NAMALWA (cell line): ENCODE results near the gene ARID2.

Experiments used
- DNase-seq: peaks from one replicate; pipeline ENCODE4 v3.0.0-alpha.2; 2015; ENCODE audit warnings: low spot score

ARID2 gene

DNA sequence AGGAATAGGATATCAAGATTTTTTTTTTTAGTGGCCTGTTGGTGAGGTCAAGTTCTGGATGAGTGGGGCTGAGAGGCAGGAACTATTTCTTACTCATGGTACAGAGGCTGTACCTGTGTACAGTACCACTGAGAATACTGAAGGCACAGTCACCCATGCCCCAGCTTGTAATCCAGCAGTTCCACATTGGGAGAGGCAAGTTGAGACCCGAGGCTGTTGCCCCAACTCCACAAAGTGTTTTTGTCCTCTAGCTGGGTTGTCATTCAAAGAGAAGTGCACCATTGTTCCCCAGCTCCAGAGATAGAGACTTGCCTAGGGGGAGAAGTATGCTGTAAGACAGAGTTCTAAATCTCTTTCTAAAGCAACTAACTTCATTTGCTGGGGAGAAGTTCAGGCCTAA is 38.7 kb downstream of the ARID2 start:
- DNase-seq: no peak

DNA sequence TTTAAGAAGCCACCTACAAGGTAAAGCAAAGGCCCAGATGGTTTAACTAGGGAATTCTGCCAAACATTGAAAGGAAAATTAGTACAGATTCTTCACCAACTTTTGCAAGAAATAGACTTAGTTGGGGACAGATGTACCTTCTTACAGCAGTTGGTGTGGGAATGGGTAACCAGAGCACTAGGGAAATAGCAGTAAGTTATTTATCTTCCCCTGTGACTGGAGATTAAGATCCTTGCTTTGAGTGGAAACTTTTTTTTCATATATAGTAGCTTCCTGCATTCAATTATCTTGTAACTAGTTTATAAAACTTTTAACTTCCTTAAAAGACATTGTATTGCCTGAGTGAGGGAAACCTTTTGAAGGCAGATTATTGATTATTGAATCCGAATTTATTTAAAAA is 44.2 kb downstream of the ARID2 start:
- DNase-seq: no peak

DNA sequence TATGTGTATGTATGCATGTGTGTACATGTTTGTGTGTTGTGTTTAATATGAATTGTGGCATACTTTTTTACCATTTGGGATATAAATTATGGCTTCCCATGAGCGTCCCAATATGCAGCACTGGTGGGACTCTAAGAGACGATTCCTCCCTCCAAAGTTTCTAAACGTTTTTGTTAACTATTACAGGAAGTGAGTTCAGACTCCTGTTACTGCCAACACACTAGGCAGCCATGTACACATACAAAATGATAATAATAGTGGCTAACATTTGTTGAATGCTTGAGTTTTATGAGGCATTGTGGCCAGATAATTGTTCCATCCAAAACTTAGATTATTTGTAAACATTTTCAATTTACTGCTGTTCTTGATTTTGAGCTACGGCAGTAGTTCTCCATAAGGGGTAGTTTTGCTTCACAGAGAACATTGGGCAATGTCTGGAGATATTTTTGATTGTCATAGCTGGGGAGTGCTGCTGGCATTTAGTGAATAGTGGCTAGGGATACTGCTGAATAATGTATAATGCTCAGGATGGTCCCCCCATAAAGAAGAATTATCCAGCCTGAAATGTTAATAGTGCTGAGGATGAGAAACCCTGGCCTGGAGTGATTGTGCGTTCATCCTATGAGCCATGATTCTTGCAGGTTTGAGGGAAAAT is 45.1 kb downstream of the ARID2 start:
- no peak for DNase-seq

DNA sequence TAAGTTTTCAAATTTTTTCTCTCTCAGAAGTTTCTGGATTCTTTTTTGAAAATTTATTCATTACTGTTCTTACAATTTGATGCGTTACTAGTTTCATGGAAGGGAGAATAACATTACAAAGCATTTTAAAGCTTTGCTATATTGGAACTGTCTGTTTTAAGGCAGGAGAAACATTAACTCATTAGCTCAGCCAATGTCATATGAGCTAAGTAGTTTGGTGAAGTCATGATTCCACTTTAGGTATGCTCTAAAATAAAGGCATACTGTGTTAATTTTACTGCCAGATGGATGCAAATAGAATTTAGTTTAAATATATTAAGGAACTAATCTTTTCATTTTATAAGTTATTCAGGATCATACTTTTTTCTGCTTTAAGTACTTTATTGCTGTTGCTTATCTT is 46.0 kb downstream of the ARID2 start:
- no peak for DNase-seq

DNA sequence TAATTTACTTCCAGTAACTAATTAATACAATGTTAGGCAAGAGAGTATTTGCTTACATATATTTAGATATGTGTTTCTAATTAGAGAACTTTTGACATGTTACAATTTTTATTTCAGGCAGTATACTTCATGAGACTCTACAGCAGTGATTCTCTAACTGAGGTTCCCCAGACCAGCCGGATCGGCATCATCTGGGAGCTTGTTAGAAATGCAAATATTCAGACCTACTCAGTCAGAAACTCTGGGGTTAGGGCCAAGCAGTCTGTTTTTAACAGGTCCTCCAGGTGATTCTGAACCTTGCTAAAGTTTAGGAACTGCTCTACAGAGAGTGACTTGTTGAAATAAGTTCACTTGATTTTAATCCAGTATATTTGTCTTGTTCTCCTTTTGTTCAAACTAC is 46.5 kb downstream of the ARID2 start:
- DNase-seq: peak; percentile 19

DNA sequence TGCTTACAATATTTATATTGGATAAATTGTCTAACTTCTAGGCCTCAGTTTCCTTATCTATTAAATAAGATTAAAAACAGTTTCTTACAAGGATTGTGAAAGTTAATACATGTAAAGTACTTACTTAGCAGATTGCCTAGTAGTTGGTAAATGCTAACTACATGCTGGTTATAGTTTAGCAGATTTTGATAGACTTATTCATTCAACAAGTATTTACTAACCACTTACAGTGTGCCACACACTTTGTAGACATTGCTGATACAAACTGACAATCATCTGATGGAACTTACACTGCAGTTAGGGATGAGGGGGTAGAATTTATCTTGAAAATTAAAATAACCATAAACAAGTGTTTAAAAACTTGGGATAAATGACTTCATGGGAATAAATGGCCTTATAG is 50.4 kb downstream of the ARID2 start:
- DNase-seq: no peak

DNA sequence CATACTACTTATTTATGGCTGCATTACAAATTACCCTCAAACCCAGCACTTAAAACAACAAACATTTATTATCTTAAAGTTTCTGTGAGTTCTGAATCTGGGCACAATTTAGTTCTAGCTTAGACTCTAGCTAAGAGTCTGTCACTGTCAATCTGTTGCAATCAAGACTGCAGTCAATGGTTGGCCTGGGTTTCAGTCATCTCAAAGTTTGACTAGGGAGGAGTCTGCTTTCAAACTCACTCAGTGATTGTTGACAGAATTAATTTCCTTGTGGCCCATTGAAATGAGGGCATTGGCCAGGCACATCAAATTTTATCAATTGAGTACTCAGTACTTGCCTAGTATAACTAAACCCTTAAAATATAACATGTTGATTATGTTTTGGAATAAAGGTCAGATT is 51.6 kb downstream of the ARID2 start:
- no peak for DNase-seq

DNA sequence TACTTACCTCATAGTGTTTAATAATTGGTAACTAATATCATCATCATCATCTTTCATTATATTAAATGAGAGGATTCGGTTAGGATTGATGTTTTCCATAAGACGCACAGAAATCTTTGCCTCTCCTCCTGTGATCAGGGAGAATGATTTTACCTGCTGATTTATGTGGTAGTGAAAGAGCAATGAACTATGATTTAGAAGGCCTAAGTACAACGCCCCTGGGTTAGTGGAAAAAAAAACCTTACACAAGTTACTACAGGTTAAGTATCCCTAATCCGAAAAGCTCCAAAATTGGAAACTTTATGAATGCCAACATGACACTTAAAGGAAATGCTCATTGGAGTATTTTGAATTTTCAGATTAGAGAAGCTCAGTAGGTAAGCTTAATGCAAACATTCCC is 55.8 kb downstream of the ARID2 start:
- no peak for DNase-seq

DNA sequence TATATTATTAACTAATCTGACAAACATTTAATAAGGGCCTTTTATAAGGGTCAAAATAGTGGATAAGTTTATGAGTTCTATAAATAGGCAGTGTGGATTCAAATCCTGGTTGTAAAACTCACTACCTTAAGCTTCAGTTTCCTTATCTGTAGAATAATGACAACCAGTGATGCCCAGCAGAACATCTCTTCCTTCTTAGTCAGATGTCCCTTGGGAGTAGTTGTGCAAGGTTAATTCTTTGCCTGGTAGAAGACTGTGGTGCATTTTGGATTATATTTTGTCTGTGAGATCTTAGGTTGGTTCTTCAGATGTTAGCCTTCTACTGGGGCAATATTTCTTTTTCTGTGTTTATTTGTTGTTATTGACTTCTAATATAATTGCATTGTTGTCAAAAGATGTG is 59.5 kb downstream of the ARID2 start:
- DNase-seq: peak; percentile 26

DNA sequence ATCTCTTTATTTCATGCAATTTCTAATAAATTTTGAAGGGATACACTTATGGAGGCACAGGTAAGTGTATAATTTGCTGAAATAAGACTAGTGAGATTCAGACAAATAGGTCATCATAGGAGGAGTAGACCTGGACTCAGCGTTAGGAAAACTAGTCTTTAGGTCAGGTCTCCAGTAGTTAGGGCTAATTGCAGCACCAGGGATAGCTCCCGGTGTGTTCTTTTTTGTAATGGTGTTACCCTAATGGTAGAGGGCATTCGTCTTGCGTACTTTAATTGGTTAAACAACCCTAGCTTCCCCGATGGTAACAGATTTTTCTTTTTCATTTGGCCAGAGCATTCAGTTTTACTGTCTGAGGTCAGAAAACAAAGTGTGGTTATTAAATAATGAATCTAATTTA is 64.9 kb downstream of the ARID2 start:
- no peak for DNase-seq

DNA sequence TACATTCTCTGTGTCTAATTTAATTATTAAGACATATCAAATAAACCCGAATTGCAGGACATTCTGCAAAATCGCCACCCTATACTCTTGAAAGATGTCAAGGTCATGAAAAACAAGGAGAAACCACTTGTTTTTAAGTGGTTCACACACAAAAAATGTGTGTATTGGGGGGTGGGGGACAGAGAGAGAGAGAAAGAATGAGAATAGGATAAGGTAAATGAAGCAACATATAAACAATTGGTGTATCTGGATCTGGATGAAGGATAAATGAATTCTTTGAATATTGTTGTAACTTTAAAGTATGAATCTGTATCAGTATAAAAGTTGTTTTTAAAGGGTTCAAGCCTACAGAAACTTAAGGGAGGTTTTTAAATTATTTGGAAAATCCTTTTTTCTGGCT is 72.1 kb downstream of the ARID2 start:
- no peak for DNase-seq

DNA sequence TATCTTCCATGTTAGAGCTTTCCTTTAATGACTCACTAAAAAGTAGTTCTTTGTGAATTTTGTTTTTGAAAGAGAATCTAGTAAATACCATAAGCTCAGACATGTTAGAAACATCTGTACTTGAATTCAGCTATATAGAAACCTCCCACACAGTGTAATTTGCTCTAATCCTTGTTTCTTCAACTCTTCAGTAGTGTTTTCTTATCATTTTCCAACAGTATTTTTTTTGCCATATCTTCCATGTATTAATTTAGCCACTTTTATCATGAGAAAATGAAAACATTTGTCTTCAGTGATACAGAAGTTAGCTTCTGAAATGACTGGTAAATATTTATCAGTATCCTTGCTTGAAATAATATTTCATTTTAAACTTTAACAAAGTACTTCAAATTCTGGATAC is 73.6 kb downstream of the ARID2 start:
- no peak for DNase-seq

DNA sequence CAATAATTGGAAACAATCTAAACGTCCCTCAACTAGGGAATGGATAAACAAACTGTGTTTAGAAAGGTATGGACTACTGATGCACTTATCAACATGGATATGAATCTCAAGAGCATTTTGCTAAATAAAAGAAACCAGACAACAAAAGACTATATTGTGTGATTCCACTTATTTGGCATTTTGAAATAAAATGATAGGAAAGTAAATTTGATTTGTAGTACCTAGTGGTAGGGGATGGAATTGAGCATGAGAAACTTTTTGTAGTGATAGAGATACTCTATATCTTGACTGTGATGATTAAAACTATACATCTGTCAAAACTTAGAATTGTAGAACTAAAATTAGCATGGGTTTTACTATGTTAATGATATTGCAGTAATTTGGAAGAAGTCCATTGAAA is 87.1 kb downstream of the ARID2 start:
- no peak for DNase-seq

DNA sequence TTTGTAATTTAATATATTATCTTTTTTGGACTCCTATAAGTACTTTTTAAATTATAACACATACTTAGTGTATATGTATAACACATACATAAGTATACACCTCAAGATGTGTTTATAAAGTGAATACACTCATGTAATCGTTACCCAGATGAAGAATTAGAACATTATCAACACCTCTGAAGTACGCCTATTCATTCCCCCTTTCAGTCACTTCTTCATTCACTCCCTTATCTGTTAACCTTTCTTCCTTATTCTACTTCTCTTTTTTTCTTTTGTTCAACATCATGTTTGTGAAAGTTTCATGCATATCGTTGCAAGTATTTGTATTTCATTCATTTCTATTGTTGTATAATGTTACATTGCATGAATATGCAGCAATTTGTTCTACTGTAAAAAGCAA is 98.5 kb downstream of the ARID2 start:
- no peak for DNase-seq

DNA sequence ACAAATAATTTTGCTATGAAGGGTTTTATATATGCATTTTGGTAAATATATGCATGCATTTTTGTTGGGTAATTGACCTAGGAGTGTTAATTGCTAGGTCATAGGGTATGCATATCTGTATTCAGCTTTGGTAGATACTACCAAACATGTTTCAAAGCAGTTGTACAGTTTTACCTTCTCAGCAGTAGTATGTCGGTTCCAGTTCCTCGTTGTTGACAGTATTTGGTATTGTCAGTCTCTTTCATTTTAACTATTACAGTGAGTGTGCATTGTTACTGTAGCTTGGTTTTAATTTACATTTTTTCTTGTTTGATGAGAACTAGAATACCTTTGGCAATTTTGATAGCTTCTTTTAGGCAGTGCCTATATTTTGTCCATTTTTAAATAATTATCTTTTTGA is 98.9 kb downstream of the ARID2 start:
- DNase-seq: no peak

DNA sequence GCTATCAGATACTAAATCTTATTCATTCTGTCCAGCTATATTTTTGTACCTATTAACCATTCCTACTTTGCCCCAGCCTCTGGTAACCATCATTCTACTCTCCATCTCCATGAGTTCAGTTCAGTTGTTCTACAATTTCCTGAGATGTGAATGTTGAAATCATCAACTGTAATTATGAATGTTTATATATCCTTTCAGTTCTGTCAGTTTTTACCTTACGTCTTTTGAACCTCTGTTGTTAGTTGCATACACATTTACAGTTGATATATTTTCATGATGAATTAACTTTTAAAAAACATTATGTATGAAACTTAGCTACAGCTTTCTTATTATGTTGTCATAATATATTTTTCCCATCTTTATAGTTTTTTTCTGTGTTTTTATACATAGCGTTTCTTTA is 102.1 kb downstream of the ARID2 start:
- DNase-seq: no peak

DNA sequence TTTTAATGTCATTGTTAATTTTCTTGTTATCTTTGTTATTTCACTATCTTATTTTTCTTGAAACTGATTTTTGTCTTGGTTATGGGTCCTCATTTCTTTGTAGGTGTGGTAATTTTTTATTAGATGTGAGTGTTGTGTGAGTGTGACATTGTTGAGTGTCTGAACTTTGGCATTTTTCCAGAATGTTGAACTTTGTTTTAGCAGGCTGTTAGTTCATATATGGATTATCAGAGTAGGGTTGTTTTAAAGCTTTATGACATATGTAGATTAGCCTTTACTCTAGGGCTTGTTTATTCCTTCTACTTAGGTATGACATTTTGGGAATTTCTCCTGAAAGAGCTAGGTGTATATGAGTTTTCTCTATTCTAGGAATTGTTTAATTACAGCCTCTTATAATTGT is 103.9 kb downstream of the ARID2 start:
- no peak for DNase-seq

DNA sequence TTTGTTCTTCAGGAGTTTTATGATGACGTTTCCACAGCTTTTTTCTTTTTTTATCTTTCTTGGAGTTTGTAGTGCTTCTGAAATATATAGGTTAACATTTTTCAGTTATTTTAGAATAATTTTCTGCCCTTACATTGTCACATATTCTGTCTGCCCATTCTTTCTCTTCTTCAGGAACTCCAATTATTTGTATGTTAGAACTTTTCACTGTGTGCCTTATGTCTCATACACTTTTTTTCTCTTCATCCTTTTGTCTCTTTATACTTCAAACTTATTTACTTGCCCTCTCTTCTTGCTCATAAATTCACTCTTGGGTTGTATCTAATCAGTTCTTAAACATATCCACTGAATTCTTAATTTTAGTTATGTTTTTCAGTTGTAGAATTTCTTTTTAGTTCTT is 105.3 kb downstream of the ARID2 start:
- no peak for DNase-seq

DNA sequence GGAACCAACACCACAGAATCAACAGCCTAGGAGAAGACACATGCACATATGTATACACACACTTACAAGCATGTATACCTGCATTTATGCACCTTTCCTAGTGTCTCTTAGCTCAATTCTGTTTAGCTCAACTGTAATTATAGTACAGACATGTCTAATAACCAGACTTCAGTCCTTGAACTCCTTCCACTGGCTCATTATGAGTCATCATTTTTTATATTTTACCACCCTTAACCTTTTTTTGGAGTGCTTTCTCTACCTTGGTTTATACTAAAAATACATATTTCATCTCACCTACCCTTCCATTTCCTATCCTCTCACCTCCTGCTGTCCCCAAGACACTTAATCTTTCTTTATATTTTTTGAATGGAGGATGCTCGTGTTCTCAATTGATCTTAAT is 110.4 kb downstream of the ARID2 start:
- no peak for DNase-seq

DNA sequence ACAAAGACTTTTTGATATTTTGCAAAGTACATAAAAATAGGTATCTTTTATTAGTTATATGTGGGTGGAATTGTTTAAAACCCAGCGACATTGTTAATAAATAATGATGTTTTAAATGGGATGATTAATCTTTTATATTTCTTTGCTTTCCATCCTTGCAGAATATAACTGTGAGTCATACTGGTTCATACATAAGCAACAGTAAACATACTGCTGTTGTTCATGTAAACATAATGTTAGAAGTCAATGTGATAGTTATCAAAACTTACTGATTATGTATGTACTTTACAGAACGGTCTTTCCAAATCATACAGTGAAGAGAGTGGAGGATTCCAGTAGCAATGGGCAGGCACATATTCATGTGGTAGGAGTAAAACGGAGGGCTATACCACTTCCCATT is 119.8 kb downstream of the ARID2 start:
- DNase-seq: no peak

DNA sequence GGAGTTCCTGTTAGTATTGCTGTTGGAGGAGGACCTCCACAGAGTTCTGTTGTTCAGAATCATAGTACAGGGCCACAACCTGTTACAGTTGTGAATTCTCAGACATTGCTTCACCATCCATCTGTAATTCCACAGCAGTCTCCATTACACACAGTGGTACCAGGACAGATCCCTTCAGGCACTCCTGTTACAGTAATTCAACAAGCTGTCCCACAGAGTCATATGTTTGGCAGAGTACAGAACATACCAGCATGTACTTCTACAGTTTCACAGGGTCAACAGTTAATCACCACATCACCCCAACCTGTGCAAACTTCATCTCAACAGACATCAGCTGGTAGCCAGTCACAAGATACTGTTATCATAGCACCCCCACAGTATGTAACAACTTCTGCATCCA is 120.8 kb downstream of the ARID2 start:
- DNase-seq: no peak

DNA sequence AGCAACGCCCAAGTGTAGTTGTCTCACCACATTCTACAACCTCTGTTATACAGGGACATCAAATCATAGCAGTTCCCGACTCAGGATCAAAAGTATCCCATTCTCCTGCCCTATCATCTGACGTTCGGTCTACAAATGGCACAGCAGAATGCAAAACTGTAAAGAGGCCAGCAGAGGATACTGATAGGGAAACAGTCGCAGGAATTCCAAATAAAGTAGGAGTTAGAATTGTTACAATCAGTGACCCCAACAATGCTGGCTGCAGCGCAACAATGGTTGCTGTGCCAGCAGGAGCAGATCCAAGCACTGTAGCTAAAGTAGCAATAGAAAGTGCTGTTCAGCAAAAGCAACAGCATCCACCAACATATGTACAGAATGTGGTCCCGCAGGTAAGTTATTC is 123.0 kb downstream of the ARID2 start:
- no peak for DNase-seq

DNA sequence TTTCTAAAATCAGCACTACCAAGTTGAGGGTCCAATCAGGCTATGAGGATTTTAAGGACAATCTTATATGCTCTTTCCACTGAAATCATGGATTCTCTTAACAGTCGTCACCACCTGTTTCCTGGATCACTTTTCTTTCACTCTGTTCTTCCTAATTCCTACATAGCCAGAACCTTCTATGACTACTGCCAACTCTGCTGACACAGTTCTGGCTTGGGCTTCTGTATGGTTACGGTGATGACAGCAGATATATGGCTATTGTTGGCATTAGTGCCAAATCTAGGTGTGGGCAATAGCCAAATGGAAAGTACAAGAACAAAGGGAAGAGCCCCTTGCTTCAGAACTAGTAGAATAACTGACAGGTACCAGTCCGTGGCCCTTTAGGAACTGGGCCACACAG is 124.0 kb downstream of the ARID2 start:
- DNase-seq: no peak

DNA sequence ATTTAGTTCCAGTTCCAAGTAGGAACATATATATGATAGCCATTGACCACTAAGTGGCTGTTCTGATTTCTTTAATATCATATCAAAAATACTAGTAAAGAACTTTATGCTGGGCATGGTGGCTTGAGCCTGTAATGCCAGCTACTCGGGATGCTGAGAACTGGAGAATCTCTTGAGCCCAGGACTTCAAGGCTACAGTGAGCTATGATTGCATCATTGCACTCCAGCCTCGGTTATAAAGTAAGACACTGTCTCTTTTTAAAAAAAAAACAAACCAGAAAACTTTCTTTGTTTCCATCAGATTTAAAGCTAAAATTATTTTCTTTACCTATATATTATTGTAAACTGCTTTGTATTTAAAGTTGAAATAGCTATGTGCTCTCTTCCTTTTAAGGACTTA is 133.8 kb downstream of the ARID2 start:
- no peak for DNase-seq

DNA sequence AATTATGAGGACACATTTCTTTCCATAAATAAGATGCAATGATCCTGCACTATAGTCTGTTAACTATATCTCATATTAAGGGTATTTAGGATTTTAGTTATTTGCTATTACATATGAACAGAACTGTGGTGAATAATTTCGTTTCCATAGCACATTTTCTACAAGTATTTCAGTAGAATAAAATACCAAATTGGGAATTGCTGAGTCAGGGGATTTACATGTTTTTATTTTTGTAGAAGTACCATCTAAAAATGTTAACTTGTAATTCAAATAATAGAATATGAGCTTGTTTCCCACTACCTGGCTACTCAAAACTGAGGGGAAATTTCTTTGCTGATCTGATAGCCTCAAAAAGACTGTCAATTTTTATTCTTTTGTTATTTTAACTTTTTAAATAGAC is 136.8 kb downstream of the ARID2 start:
- no peak for DNase-seq
